Putamen (tissue), 1 donor: ENCODE results near the gene ERC2.

Experiments used
- DNase-seq: peaks from one replicate; pipeline ENCODE4 v3.0.0-alpha.2; 2016; ENCODE audit warnings: low spot score

ERC2 gene

GRCh38 chr3:55795296-55795695, 673.0 kb downstream of the ERC2 start:
- no peak for DNase-seq

DNA sequence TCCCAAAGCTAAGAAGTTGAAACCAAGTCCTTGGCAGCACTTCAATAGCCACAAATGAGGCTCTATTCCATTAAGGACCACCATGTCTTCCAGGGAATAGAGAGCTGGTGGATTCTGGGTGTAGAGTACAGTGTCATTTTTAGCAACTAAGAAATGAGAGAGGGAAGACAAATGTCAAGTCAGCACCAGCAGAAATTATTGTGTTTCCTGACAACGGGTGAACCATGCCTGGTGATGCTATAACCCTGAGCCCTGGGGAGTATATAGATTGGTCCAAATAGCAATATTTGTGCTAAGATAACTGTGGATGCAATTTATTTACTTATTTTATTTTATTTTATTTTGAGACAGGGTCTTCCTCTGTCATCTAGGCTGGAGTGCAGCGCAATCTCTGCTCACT, 675.5 kb downstream of the ERC2 start:
- no peak for DNase-seq

GRCh38 chr3:55792009-55792408, 676.3 kb downstream of the ERC2 start:
- no peak for DNase-seq

- DNase-seq, result no peak
Observed at GRCh38 chr3:55790596-55791350, 677.5 kb downstream of the ERC2 start.

- no peak for DNase-seq
Observed at GRCh38 chr3:55789516-55789915, 678.8 kb downstream of the ERC2 start.

GRCh38 chr3:55782807-55783206, 685.5 kb downstream of the ERC2 start:
- no peak for DNase-seq

- no peak for DNase-seq
Observed at GRCh38 chr3:55782351-55782750, 685.9 kb downstream of the ERC2 start.

DNA sequence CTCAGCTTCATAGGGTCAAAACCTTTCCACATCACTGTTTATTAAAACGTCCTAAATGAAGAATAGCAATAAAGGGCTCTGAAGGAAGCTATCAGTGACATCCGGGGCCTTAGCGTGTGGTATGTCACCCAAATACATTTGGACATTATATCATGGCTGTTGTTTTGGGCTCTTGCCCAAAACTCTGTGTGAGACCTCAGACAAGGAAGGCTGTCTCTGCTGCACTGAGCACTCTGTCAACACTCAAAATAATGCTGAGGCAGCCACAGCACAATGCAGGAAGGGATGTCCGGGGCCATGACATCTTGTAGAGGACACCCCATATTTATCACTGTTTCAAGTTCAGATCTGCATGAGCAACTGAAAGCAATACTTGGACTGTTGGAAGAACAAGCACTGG, 687.4 kb downstream of the ERC2 start:
- no peak for DNase-seq

DNA sequence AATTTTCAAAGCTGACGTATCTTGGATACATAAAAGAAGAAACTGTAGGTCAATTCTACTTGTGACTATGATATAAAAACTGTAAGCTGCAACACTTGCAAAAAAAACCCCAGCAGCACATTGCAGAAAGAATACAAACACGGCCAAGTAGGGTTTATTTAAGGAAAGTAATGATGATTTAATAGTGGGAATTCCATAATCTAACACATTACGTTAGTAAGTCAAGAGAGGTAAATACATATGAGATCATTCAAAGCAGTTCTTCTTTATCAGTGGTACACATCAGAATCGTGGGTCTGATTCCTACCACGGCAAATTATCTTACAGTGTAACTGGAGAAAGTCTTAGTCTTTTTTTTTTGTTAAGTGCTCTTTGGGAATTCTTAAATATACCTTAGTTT, 688.7 kb downstream of the ERC2 start:
- no peak for DNase-seq

DNA sequence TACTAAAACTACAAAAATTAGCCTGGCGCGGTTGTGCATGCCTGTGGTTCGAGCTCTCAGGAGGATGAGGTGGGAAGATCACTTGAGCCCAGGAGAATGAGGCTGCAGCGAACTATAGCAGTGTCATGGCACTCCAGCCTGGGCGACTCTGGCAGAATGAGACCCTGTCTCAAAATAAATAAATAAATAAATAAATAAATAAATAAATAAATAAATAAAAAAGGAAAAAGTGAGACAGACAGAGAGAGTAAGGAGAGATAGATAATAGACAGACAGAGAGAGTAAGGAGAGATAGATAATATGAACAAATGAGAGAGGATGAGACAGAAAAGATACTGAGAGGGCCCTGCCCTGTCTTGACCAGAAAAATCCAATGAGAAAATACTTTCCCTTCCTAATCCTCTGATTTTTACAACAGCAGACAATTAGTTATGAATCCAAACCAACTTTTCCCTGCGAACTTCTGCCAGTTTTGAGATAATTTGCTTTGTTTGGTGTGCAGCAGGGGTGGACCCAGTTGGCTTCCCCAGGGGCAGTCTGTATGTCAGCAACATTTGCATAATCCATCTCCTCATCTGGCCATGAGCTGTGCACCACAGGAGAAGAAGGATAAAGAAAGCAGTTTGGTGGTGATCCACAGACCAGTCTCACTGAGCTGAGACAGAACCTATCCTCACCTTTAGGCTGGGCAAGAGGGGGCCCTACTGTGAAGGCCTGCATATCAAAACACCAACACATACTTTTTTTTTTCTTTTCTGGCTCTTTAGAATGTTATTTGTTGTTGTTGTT, 692.7 kb downstream of the ERC2 start:
- DNase-seq, result no peak

GRCh38 chr3:55774856-55775255, 693.4 kb downstream of the ERC2 start:
- no peak for DNase-seq

DNA sequence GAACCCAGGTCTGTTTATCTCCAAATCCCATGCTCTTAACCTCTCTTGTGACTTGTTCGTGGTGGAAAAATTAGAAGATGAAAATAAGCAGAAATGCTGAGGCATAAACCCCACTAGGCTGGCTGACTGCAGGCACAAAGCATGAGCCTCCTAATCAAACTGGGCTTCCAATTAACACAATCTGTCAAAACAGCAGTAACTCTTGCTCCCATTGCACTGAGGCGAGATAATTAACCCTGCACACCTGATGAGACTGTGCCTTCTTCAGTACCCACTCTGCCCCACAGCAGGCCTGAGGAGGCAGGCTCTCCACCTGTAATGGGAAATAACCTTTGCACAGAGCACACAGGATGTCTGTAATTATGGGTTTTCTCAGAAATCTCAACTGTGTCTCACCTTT, 696.8 kb downstream of the ERC2 start:
- no peak for DNase-seq

- no peak for DNase-seq
Observed at GRCh38 chr3:55770077-55770476, 698.2 kb downstream of the ERC2 start.

- DNase-seq, result no peak
Observed at GRCh38 chr3:55766753-55767152, 701.5 kb downstream of the ERC2 start.

GRCh38 chr3:55765906-55766701, 702.2 kb downstream of the ERC2 start:
- DNase-seq, result no peak

- no peak for DNase-seq
Observed at GRCh38 chr3:55765398-55765797, 702.9 kb downstream of the ERC2 start.

GRCh38 chr3:55756976-55757375, 711.3 kb downstream of the ERC2 start:
- no peak for DNase-seq

- DNase-seq, result no peak
Observed at GRCh38 chr3:55755516-55756205, 712.6 kb downstream of the ERC2 start.

GRCh38 chr3:55752911-55753310, 715.4 kb downstream of the ERC2 start:
- no peak for DNase-seq

DNA sequence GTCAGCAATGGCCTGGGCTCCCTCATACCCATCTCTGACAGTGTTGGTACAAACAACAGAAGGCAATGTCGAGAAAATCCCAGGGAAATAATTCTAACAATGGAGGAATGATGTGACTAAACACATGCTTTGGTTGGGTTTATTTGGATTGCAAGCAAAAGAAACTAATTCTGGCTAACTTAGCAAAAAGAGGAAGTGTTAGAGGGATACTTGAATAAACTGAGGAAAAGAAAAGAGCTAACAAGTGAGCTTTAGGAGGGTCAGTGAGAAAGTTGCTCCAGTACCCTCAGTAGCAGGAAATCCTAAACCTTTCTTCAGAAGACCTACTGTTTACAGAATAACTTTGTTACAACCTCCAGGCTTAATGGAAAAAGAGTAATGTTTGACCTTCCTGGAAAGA, 716.5 kb downstream of the ERC2 start:
- no peak for DNase-seq

DNA sequence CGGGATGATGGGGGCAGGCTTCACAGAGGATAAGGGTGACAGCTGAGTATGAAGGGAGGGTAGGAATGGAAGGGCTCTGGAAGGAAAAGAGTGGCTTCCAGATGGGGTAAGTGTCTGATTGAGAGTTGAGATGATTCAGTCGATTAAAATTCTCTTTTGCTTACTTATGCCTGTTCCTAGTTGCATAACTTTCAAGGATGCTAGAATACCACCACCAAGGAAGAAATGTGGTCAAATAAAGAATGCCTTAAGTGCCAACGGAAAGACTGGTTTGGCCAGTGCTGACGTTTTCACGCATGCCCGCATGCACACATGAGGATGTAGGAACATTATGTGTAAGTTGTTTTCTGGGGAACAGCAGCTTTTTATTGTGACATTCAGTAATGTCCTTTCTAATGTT, 717.7 kb downstream of the ERC2 start:
- DNase-seq, result no peak

- DNase-seq, result no peak
Observed at GRCh38 chr3:55749036-55749435, 719.2 kb downstream of the ERC2 start.
